GM12878 (cell line): ENCODE measurements around the gene ANKRD11. TPM values are rescaled to one million over a fixed set of nuclear protein-coding genes. Genes with fewer than 3 reads are reported as not detected.

Experiments used
- ATAC-seq: fragments of 200-7000 bp; cut with Tn5 transposase; 3 replicates; pipeline ENCODE4 v1.9.1; 2020; ENCODE audit warnings: mild to moderate bottlenecking, moderate library complexity
- BruUV-seq: library from RNA; stranded (reverse); fragments of 400-500 nt; replicated peaks from 2 replicates; lab custom pipeline; 2021; lab: Mats Ljungman, UMichigan
- CTCF ChIA-PET: fragments of 300-600 bp; sonication (Branson Sonifier 250); formaldehyde crosslinking; extraction: SDS; loops from one replicate; lab custom pipeline; 2021; ENCODE audit warnings: inconsistent platforms; lab: Yijun Ruan, JAX
- POLR2A ChIA-PET: fragments of 350-600 bp; formaldehyde crosslinking; extraction: SDS; loops from one replicate; lab custom pipeline; 2021; ENCODE audit warnings: inconsistent platforms; lab: Charles Lee
- RAD21 ChIA-PET: fragments of 300-600 bp; sonication (Branson Sonifier 250); formaldehyde crosslinking; loops from one replicate; lab custom pipeline; 2023; ENCODE audit warnings: antibody characterized with exemption; ENCODE audit not compliant: unreplicated experiment; lab: Charles Lee
- SMC1A ChIA-PET: fragments of 300-600 bp; sonication (Branson Sonifier 250); formaldehyde crosslinking; loops from one replicate; lab custom pipeline; 2023; ENCODE audit not compliant: unreplicated experiment, uncharacterized antibody; lab: Charles Lee
- DNase-seq: peaks from one replicate; pipeline ENCODE4 v3.0.0-alpha.2; 2011; ENCODE audit warnings: low read depth, low spot score
- FAIRE-seq: peaks from 3 replicates; lab custom pipeline; 2011; peaks lifted over from hg19 to GRCh38; lab: Jason Lieb, UNC
- H2AFZ ChIP-seq: 2 replicates; pipeline ENCODE4 v1.6.0; 2011; ENCODE audit warnings: low read depth, low read length, control low read depth; ENCODE audit not compliant: control insufficient read depth
- H3K27ac ChIP-seq: 2 replicates; pipeline ENCODE4 v1.5.1; 2011; ENCODE audit warnings: control low read depth; ENCODE audit not compliant: control insufficient read depth, insufficient read depth
- H3K27me3 ChIP-seq, 2 experiments: replicated peaks in 1 of 2; 2 replicates each; pipeline versions ENCODE4 v1.6.0 to v1.6.1; 2011; ENCODE audit warnings: low read length in 1 of 2; ENCODE audit not compliant: control insufficient read depth in 2 of 2, insufficient read depth in 2 of 2
- H3K36me3 ChIP-seq, 2 experiments: 2 replicates each; pipeline ENCODE4 v1.5.1; 2011; ENCODE audit warnings: low read length in 1 of 2; ENCODE audit not compliant: control insufficient read depth in 2 of 2, insufficient read depth in 2 of 2
- H3K4me1 ChIP-seq: 2 replicates; pipeline ENCODE4 v1.6.1; 2011; ENCODE audit warnings: mild to moderate bottlenecking, low read length, moderate library complexity, mixed read lengths; ENCODE audit not compliant: control insufficient read depth, insufficient read depth
- H3K4me2 ChIP-seq: 2 replicates; pipeline ENCODE4 v1.6.0; 2011; ENCODE audit warnings: control low read depth; ENCODE audit not compliant: control insufficient read depth, insufficient read depth
- H3K4me3 ChIP-seq: fragments of 200-600 bp; sonication (generic); 2 replicates; pipeline ENCODE4 v1.5.1; 2016
- H3K79me2 ChIP-seq: 2 replicates; pipeline ENCODE4 v1.6.0; 2011; ENCODE audit warnings: low read length; ENCODE audit not compliant: control insufficient read depth, insufficient read depth
- H3K9ac ChIP-seq: 2 replicates; pipeline ENCODE4 v1.8.0; 2011; ENCODE audit warnings: low read length, control low read depth, mixed read lengths; ENCODE audit not compliant: control insufficient read depth, insufficient read depth
- H3K9me3 ChIP-seq: replicated peaks from 3 replicates; pipeline ENCODE4 v1.5.1; 2011; ENCODE audit warnings: mild to moderate bottlenecking, low read length; ENCODE audit not compliant: control insufficient read depth, insufficient read depth
- H4K20me1 ChIP-seq: 2 replicates; pipeline ENCODE4 v1.6.0; 2011; ENCODE audit not compliant: control insufficient read depth, insufficient read depth
- CUX1 ChIP-seq: IDR thresholded peaks from 2 replicates; pipeline ENCODE4 v1.6.1; 2012; ENCODE audit warnings: improper control_type of control experiment, low read depth, low read length; ENCODE audit not compliant: insufficient replicate concordance
- REST ChIP-seq: IDR thresholded peaks from 2 replicates; pipeline ENCODE4 v1.6.1; 2012; ENCODE audit warnings: mild to moderate bottlenecking, low read depth, low read length
- USF2 ChIP-seq: IDR thresholded peaks from 2 replicates; pipeline ENCODE4 v1.6.1; 2011; ENCODE audit warnings: low read depth, low read length, improper control_type of control experiment, borderline replicate concordance
- ZBTB33 ChIP-seq: fragments of 450-650 bp; IDR thresholded peaks from 2 replicates; pipeline ENCODE4 v1.6.1; 2017; ENCODE audit warnings: mild to moderate bottlenecking
- WGBS: methylation state at CpG from one replicate; pipeline ENCODE4 v1.1.6; 2016; ENCODE audit warnings: low lambda C conversion rate; ENCODE audit not compliant: insufficient replicate concordance, insufficient coverage; ENCODE audit errors: missing lambda C conversion rate; 5-methylcytosine and 5-hydroxymethylcytosine counted together
- in situ Hi-C: fragments of 300-500 bp; cut with MboI; formaldehyde crosslinking; loops from 9 replicates; pipeline ENCODE4 v1.14.3; 2018; ENCODE audit warnings: mixed read lengths
- intact Hi-C: fragments of 100-400 bp; cut with micrococcal nuclease; formaldehyde crosslinking; loops from one replicate; pipeline ENCODE4 v1.14.2; 2022; ENCODE audit not compliant: unreplicated experiment
- polyA plus RNA-seq, 11 experiments: library from polyadenylated mRNA; depleted of rRNA in 4 of 11; unstranded in 6 of 11; stranded (reverse) in 5 of 11; fragments of >200 nt; fragmentation: Nextera tagmentation in 4 of 11; fragmentation: Illumina TruSeq in 1 of 11; extraction: Ambion mirVana in 4 of 11; extraction: Trizol in 1 of 11; gene quantifications; 1 replicate in 1 of 11; 2 replicates in 10 of 11; pipeline versions ENCODE4 v1.2.1 to v1.2.3, GENCODE V29; 2011 to 2016; ENCODE audit warnings: inconsistent platforms in 2 of 11, missing spikeins in 2 of 11, low read depth in 1 of 11
- total RNA-seq, 4 experiments: library from RNA; depleted of rRNA in 3 of 4; stranded (reverse); fragments of >200 nt in 3 of 4; fragmentation: Illumina TruSeq in 1 of 4; extraction: Trizol in 1 of 4; gene quantifications; 2 replicates each; pipeline versions ENCODE4 v1.2.1 to v1.2.3, GENCODE V29; 2013 to 2021

ANKRD11 gene
- total and polyA plus RNA-seq, 10 of the 15 experiments (the other 5 are each of a cell fraction or from before 2014, with no cell fraction given): 5.1 to 103 (median 27.4) TPM

- TF ChIP-seq CUX1: no peak
- TF ChIP-seq, all 136 proteins: peak for 0
Measured at GRCh38 chr16:89309438-89310122, 180.8 kb downstream of the ANKRD11 start (continued).

GRCh38 chr16:89308391-89309333 lies 181.7 kb downstream of the ANKRD11 start:
- ATAC-seq: 0 out of 3 replicates have a peak, but pooled peaks have one; percentile 29
- no peaks in the 10 kb centered on the region for H3K9me3 ChIP-seq
- no peak for DNase-seq
- H3K4me1 ChIP-seq: no peaks in the 10 kb centered on the region
- no peak overlapping the region for H3K4me3 ChIP-seq
- no TSS peak for BruUV-seq
- in situ Hi-C loops (no loop called here), intact Hi-C loops (no loop called here)
- no peak for FAIRE-seq
- no peak overlapping the region for H3K4me2 ChIP-seq
- no peak overlapping the region for H2AFZ ChIP-seq
- H3K9ac ChIP-seq: no peak overlapping the region
- H3K79me2 ChIP-seq: peaks cover 50% of the 10 kb centered on the region
- RAD21 ChIA-PET: no interaction called here
- H3K27me3 ChIP-seq: no peaks in the 10 kb centered on the region
- peaks cover 9% of the 10 kb centered on the region for H4K20me1 ChIP-seq
- peaks cover 26 to 37% of the 10 kb centered on the region in 2 experiments; a peak in 3 of 4 replicates for H3K36me3 ChIP-seq
- POLR2A ChIA-PET: interaction anchor here (0.9 kb wide), 1 partner anchor 180 kb away, joined by 3 read pairs; no protein-coding TSS in a partner anchor
- CTCF ChIA-PET: no interaction called here
- no peak overlapping the region for H3K27ac ChIP-seq
- 81% methylated on average over 30 of the region's 30 CpGs for WGBS
- SMC1A ChIA-PET: no interaction called here
- TF ChIP-seq REST: no peak
- no peak for TF ChIP-seq USF2
- no peak for TF ChIP-seq ZBTB33
